Muscle layer of colon (tissue), 2 donors: Measurements from ENCODE around the gene EBF4.

Source experiments
- H3K27ac ChIP-seq: one replicate; pipeline ENCODE4 v1.7.0; 2013; ENCODE audit warnings: low read depth, mild to moderate bottlenecking, low read length, moderate library complexity
- H3K27me3 ChIP-seq, 2 donors: one replicate each; pipeline ENCODE4 v1.7.0; 2013; ENCODE audit warnings: low read length in 2 of 2, mild to moderate bottlenecking in 2 of 2; ENCODE audit not compliant: insufficient read depth in 2 of 2, control insufficient read depth in 1 of 2
- H3K36me3 ChIP-seq: one replicate; pipeline ENCODE4 v1.7.0; 2013; ENCODE audit warnings: mild to moderate bottlenecking, low read length; ENCODE audit not compliant: insufficient read depth
- H3K4me1 ChIP-seq: one replicate; pipeline ENCODE4 v1.7.0; 2013; ENCODE audit warnings: mild to moderate bottlenecking, low read length; ENCODE audit not compliant: insufficient read depth
- H3K4me3 ChIP-seq, 2 donors: one replicate each; pipeline ENCODE4 v1.7.0; 2013; ENCODE audit warnings: low read length in 2 of 2, low read depth in 1 of 2, mild to moderate bottlenecking in 1 of 2, moderate library complexity in 1 of 2
- H3K9ac ChIP-seq: one replicate; pipeline ENCODE4 v1.7.0; 2013; ENCODE audit warnings: low read length
- H3K9me3 ChIP-seq: one replicate; pipeline ENCODE4 v1.7.0; 2013; ENCODE audit warnings: mild to moderate bottlenecking, low read length
- donor health status: abdominal sarcoma.
- donor health status: Adenocarcinoma of cecum.

The EBF4 gene

DNA sequence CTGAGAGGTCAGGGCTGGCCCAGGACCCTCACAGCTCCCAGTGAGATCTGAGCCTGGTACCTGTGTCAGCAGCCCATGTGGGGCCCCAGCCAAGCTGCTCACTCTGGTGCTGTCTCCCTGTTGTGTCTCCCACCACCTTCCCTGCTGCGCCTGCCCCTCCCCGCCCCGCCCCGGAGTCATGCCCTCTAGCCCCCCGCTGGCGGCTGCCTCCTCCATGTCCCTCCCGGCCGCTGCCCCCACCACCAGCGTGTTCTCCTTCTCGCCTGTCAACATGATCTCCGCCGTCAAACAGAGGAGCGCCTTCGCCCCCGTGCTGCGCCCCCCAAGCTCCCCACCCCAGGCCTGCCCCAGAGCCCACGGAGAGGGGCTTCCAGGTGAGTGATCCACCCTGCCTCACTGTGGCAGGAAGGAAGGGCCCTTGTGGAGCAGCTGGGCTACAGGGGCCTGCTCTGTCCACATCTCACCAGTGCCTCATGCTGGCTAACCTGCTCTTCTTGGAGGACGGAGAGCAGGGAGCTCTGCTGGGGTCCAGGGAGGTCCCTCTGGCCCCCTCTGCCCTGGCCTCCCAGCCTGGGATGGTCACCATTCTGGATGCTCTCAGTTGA, 63.0 kb downstream of the EBF4 start:
- Histone ChIP-seq H3K9ac (no peak overlapping the region), H3K27me3 (peaks cover 14 to 39% of the 10 kb centered on the region in 2 donors), H3K36me3 (no peaks in the 10 kb centered on the region), H3K9me3 (no peaks in the 10 kb centered on the region), H3K27ac (no peak overlapping the region), H3K4me1 (peaks cover 17% of the 10 kb centered on the region), H3K4me3 (no peak overlapping the region)

DNA sequence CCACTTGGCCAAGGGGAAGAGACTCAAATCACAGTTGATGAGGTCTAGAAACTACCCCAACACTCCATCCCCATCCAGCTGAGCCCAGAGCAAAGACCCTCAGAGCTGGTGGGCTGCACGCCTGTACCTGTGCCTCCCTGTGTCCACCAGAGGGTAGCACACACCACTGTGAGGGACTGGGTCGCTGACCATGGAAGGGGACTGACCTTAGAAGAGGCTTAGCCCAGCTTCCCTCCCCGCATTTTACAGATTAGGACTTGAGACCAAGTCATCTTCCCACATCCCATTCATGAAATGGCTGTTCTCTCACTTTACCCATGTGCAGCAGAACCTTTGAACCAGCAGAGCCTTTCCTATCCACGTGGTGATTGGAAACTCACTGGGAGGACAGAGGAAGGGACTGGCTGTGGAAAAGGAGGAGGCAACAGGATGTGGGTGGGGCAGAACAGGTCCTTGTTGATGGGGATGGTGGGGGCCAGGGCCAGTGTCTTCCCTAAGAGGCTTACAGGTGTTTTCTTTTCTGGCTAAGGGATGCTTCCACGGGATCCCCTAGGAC, 63.6 kb downstream of the EBF4 start:
- Histone ChIP-seq H3K36me3 (no peaks in the 10 kb centered on the region), H3K27ac (no peak overlapping the region), H3K4me3 (no peak overlapping the region), H3K27me3 (peaks cover 14 to 37% of the 10 kb centered on the region in 2 donors), H3K4me1 (peaks cover 13% of the 10 kb centered on the region), H3K9ac (no peak overlapping the region), H3K9me3 (no peaks in the 10 kb centered on the region)

DNA sequence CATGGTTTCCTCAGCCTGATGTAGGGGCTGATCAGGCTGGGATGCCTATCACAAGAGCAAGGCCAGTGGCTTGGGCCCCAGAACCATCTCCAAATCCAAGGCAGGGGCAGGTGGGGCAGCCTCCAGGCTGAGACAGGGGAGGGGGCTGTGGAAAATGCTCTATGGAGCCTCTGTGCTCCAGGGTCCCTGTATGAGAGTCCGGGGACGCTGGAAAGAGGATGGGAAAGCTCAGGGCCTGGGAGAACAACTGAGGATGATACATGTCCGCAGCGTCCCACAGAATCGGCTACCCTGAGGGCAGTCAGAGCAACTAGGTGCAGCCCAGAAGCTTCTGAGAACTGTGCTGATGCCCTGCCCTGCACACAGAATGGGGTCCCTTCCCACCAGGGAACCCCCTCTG, 64.4 kb downstream of the EBF4 start:
- peaks cover 14 to 37% of the 10 kb centered on the region in 2 donors for H3K27me3 ChIP-seq

DNA sequence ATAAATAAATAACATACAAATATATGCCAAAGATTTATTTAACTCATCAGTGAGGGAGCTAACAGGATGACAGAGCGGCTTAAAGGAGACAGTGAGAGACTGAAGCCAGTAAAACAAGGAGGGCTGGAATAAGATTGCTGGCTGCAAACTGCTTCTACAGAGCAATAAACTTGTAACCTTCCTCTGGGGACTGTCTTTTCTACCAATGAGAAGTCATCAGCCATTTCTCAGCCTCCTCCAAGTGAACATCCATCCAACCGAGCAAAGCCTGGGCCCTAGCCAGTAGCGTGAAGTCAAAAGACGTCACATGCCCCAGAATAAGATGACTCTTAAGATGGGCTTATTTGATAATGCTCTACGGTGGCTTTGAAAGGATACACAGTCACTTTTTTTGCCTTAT, 65.4 kb downstream of the EBF4 start:
- Histone ChIP-seq H3K36me3 (no peaks in the 10 kb centered on the region), H3K27ac (no peak overlapping the region), H3K9ac (no peak overlapping the region), H3K4me3 (no peak overlapping the region), H3K9me3 (no peaks in the 10 kb centered on the region), H3K27me3 (peaks cover 16 to 31% of the 10 kb centered on the region in 2 donors), H3K4me1 (peaks cover 7% of the 10 kb centered on the region)

More for the DNA sequence above, 64.4 kb downstream of the EBF4 start:
- Histone ChIP-seq H3K27ac (no peak overlapping the region), H3K4me3 (no peak overlapping the region), H3K9ac (no peak overlapping the region), H3K4me1 (peaks cover 13% of the 10 kb centered on the region), H3K9me3 (no peaks in the 10 kb centered on the region), H3K36me3 (no peaks in the 10 kb centered on the region)

GRCh38 chr20:2759143-2759542, 66.6 kb downstream of the EBF4 start:
- Histone ChIP-seq H3K27ac (no peak overlapping the region), H3K36me3 (no peaks in the 10 kb centered on the region), H3K27me3 (peaks cover 13 to 32% of the 10 kb centered on the region in 2 donors), H3K4me1 (no peaks in the 10 kb centered on the region), H3K9ac (no peak overlapping the region), H3K4me3 (no peak overlapping the region), H3K9me3 (no peaks in the 10 kb centered on the region)

GRCh38 chr20:2759603-2760296, 67.2 kb downstream of the EBF4 start:
- Histone ChIP-seq H3K4me1 (no peaks in the 10 kb centered on the region), H3K27ac (no peak overlapping the region), H3K9ac (no peak overlapping the region), H3K36me3 (no peaks in the 10 kb centered on the region), H3K27me3 (peaks cover 13 to 26% of the 10 kb centered on the region in 2 donors), H3K4me3 (no peak overlapping the region), H3K9me3 (no peaks in the 10 kb centered on the region)

- H3K4me1 ChIP-seq: no peaks in the 10 kb centered on the region
- peaks cover 13 to 20% of the 10 kb centered on the region in 2 donors for H3K27me3 ChIP-seq
- H3K9me3 ChIP-seq: no peaks in the 10 kb centered on the region
- no peaks in the 10 kb centered on the region for H3K36me3 ChIP-seq
- no peak overlapping the region for H3K4me3 ChIP-seq
- no peak overlapping the region for H3K27ac ChIP-seq
- no peak overlapping the region for H3K9ac ChIP-seq
Observed at GRCh38 chr20:2760297-2760951, 67.8 kb downstream of the EBF4 start.

DNA sequence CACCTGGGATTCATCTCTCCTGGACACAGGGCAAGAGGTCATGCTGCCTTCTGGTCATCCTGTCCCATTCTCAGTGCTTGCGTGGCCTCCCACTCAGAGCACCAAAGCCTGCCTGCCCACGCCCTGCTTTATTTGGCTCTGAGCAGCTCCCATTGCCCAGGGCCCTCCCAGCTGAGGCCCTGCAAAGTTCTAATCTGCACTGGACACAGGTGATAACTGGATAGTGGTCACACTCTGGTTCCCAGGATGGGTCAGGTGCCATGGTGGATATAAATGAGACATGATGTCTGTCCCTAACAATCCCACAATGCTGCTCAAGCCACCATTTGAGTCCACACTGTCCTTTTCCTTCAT, 68.3 kb downstream of the EBF4 start:
- Histone ChIP-seq H3K9me3 (no peaks in the 10 kb centered on the region), H3K27me3 (peaks cover 13 to 20% of the 10 kb centered on the region in 2 donors), H3K4me3 (no peak overlapping the region), H3K36me3 (no peaks in the 10 kb centered on the region), H3K27ac (no peak overlapping the region), H3K4me1 (no peaks in the 10 kb centered on the region), H3K9ac (no peak overlapping the region)

- no peaks in the 10 kb centered on the region for H3K4me1 ChIP-seq
- no peaks in the 10 kb centered on the region for H3K9me3 ChIP-seq
- H3K27me3 ChIP-seq: peaks cover 13 to 21% of the 10 kb centered on the region in 2 donors
- H3K4me3 ChIP-seq: no peak overlapping the region
- no peak overlapping the region for H3K9ac ChIP-seq
- no peak overlapping the region for H3K27ac ChIP-seq
- H3K36me3 ChIP-seq: no peaks in the 10 kb centered on the region
Observed at GRCh38 chr20:2761885-2762284, 69.3 kb downstream of the EBF4 start.

GRCh38 chr20:2762578-2763131, 70.1 kb downstream of the EBF4 start:
- Histone ChIP-seq H3K36me3 (no peaks in the 10 kb centered on the region), H3K4me1 (peaks cover 4% of the 10 kb centered on the region), H3K9me3 (no peaks in the 10 kb centered on the region), H3K27ac (no peak overlapping the region), H3K9ac (no peak overlapping the region), H3K4me3 (no peak overlapping the region), H3K27me3 (peaks cover 21 to 24% of the 10 kb centered on the region in 2 donors)

DNA sequence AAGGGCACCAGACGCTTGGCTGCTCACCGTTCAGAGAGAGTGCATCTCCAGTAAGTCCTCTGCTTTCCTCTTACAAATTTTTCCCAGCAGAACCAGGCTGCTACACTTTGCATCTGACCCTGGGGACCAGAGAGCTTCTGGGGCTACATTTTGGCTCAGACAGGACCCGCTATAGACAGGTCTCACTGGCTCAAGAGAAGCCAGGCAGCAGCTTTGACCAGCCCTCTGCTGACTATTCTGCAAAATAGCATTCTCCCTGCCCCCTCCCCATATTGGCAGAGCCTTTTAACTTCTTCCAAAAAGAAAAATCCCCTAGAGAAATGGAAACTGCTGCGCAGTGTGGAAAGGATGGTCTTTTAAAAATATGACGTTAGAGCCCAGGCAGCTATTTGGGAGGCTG, 70.6 kb downstream of the EBF4 start:
- peaks cover 22 to 24% of the 10 kb centered on the region in 2 donors for H3K27me3 ChIP-seq
- no peak overlapping the region for H3K9ac ChIP-seq
- H3K9me3 ChIP-seq: no peaks in the 10 kb centered on the region
- no peak overlapping the region for H3K4me3 ChIP-seq
- H3K4me1 ChIP-seq: peaks cover 9% of the 10 kb centered on the region
- no peaks in the 10 kb centered on the region for H3K36me3 ChIP-seq
- no peak overlapping the region for H3K27ac ChIP-seq
